Central memory CD8-positive, alpha-beta T cell (primary cell): ENCODE measurements around the gene FSTL4.

Experiments
- ATAC-seq: fragments of 150-1000 bp; cut with Tn5 transposase; replicated peaks from 2 replicates; pipeline ENCODE4 v1.10.0; 2022; ENCODE audit warnings: mild to moderate bottlenecking, moderate FRiP score, moderate number of reproducible peaks; ENCODE audit not compliant: poor library complexity, severe bottlenecking; ENCODE audit errors: extremely low read depth
- DNase-seq, 2 donors: peaks; one replicate each; pipeline ENCODE4 v3.0.0; 2021; ENCODE audit warnings: low spot score in 2 of 2
- H3K27ac Mint-ChIP-seq: one replicate; pipeline ENCODE4 v1.8.0; 2022; ENCODE audit warnings: low read depth, mild to moderate bottlenecking, moderate library complexity, mixed read lengths
- H3K27me3 Mint-ChIP-seq: one replicate; pipeline ENCODE4 v1.8.0; 2022; ENCODE audit warnings: mixed read lengths
- H3K36me3 Mint-ChIP-seq: one replicate; pipeline ENCODE4 v1.8.0; 2022; ENCODE audit warnings: mild to moderate bottlenecking, moderate library complexity, mixed read lengths; ENCODE audit not compliant: insufficient read depth
- H3K4me1 Mint-ChIP-seq: one replicate; pipeline ENCODE4 v1.8.0; 2022; ENCODE audit warnings: mixed read lengths
- H3K4me3 Mint-ChIP-seq: one replicate; pipeline ENCODE4 v1.8.0; 2022; ENCODE audit warnings: mild to moderate bottlenecking, moderate library complexity, mixed read lengths
- H3K9me3 Mint-ChIP-seq: one replicate; pipeline ENCODE4 v1.8.0; 2022; ENCODE audit warnings: mixed read lengths

The FSTL4 gene

GRCh38 chr5:133519191-133519590 is 93.2 kb downstream of the FSTL4 start:
- peaks cover 26% of the 10 kb centered on the region for H3K27me3 Mint-ChIP-seq
- H3K27ac Mint-ChIP-seq = no peak overlapping the region
- ATAC-seq = no peak
- no peaks in the 10 kb centered on the region for H3K9me3 Mint-ChIP-seq
- no peak overlapping the region for H3K4me3 Mint-ChIP-seq
- no peaks in the 10 kb centered on the region for H3K36me3 Mint-ChIP-seq
- no peak for DNase-seq
- no peaks in the 10 kb centered on the region for H3K4me1 Mint-ChIP-seq

DNA sequence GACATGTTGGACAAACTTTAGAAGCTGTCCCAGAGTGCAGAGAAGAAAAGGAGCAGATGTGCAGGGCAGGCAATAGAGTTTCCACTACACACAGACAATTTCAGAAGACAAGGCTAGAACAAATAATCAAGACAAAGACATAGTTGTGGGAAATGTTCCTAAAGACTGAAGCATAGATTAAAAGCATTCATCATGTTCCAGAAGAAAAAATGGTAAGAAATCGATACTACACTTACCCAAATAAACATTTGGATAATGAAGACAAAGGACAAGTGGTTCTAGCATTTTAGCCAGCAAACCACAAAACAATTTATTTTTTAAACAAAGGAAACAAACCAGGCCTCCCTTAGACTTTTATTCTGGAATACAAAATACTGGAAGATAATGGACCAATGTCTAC is 97.9 kb downstream of the FSTL4 start:
- ATAC-seq (no peak), DNase-seq (no peak)
- Mint-ChIP-seq H3K4me1 (no peaks in the 10 kb centered on the region), H3K4me3 (no peak overlapping the region), H3K27ac (no peak overlapping the region), H3K27me3 (peaks cover 41% of the 10 kb centered on the region), H3K9me3 (no peaks in the 10 kb centered on the region), H3K36me3 (no peaks in the 10 kb centered on the region)

DNA sequence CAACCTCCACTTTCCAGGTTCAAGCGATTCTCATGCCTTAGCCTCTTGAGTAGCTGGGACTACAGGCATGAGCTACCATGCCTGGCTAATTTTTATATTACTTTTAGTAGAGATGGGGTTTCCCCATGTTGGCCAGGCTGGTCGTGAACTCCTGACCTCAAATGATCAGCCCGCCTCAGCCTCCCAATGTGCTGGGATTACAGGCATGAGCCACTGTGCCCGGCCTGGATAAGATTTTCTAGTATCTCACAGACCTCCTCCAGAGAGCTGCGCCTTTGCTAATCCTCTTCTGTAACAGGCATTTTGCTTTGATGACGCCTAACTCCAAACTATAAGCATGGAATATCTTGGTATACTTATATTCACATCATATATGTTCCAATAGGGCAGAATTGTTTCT is 99.4 kb downstream of the FSTL4 start:
- Mint-ChIP-seq H3K4me1 (no peaks in the 10 kb centered on the region), H3K27ac (no peak overlapping the region), H3K9me3 (no peaks in the 10 kb centered on the region), H3K27me3 (peaks cover 41% of the 10 kb centered on the region), H3K36me3 (no peaks in the 10 kb centered on the region), H3K4me3 (no peak overlapping the region)
- no peak for ATAC-seq
- no peak for DNase-seq

DNA sequence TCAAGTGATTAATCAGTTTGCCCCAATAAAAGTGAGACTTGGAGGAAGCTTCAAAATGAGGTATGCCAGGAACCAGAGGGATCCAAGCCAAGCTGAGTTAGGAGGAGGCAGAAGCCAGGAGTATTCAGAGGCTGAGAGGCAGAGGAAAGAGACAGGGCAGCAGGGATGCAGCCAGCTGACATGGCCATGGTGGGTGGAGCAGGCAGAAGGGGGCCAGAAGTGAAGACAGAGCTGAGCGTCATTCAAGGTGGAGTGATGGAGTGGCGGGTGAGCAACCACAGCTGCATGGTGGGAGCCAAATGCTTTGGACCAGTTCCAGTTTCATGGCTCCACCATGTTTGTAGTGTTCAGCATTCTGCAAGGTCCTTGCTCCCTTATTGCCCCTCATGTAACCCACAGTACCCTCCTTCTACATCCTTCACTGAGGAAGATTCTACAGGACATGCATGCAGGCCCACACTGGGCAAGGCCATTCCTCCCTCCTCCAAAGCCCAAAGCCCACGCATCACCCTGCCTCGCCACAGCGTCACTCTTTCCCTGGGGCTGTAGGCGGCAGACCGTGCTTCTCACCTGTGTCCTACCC is 100.6 kb downstream of the FSTL4 start:
- H3K4me1 Mint-ChIP-seq = no peaks in the 10 kb centered on the region
- no peak overlapping the region for H3K27ac Mint-ChIP-seq
- H3K36me3 Mint-ChIP-seq = no peaks in the 10 kb centered on the region
- H3K27me3 Mint-ChIP-seq = peaks cover 41% of the 10 kb centered on the region
- no peak overlapping the region for H3K4me3 Mint-ChIP-seq
- DNase-seq (no peak), ATAC-seq (no peak)
- no peaks in the 10 kb centered on the region for H3K9me3 Mint-ChIP-seq

DNA sequence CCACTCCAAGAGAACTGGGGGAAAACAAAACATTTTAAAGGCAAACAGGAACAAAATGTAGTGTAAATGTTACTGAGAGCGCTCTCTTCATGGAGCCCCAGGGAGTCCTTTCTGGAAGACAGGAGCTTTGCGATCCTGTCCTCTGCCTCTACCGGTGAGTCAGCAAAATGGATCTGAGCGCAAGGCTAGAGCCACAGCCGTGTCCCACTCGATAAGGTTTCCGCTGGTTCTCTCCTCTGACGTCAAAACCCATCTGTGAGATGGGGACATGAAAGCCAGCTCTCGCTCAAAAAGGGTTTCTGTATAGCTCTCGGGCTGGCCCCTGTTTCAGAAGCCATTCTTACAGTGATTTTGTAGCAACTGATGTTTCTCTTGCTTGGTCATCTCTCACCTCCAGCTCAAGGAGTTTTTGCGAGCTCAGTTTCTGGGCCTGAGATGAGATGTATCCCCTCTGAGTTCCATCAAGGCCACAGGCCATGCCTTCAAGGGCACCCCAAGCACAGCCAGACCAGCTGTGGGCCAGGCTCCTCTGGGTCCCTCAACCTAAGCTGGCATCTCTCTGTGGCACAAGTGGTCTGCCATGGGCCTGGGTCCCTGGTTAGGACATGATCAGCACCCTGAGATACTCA is 101.6 kb downstream of the FSTL4 start:
- no peaks in the 10 kb centered on the region for H3K36me3 Mint-ChIP-seq
- H3K4me1 Mint-ChIP-seq = no peaks in the 10 kb centered on the region
- H3K4me3 Mint-ChIP-seq = no peak overlapping the region

GRCh38 chr5:133509742-133510079 is 102.6 kb downstream of the FSTL4 start:
- no peak for ATAC-seq
- no peaks in the 10 kb centered on the region for H3K36me3 Mint-ChIP-seq

More for the DNA sequence above, 101.6 kb downstream of the FSTL4 start:
- DNase-seq = no peak
- Mint-ChIP-seq H3K27me3 (peaks cover 46% of the 10 kb centered on the region), H3K9me3 (no peaks in the 10 kb centered on the region), H3K27ac (no peak overlapping the region)
- ATAC-seq = no peak

GRCh38 chr5:133508845-133509741 is 103.2 kb downstream of the FSTL4 start:
- H3K4me3 Mint-ChIP-seq = no peak overlapping the region
- no peaks in the 10 kb centered on the region for H3K4me1 Mint-ChIP-seq
- H3K36me3 Mint-ChIP-seq = no peaks in the 10 kb centered on the region
- no peak overlapping the region for H3K27ac Mint-ChIP-seq
- H3K9me3 Mint-ChIP-seq = no peaks in the 10 kb centered on the region
- DNase-seq = no peak
- no peak for ATAC-seq
- H3K27me3 Mint-ChIP-seq = peaks cover 45% of the 10 kb centered on the region

More at GRCh38 chr5:133509742-133510079, 102.6 kb downstream of the FSTL4 start:
- Mint-ChIP-seq H3K4me3 (no peak overlapping the region), H3K9me3 (no peaks in the 10 kb centered on the region), H3K4me1 (no peaks in the 10 kb centered on the region), H3K27me3 (peaks cover 49% of the 10 kb centered on the region), H3K27ac (no peak overlapping the region)
- DNase-seq = no peak

- H3K9me3 Mint-ChIP-seq = no peaks in the 10 kb centered on the region
- no peaks in the 10 kb centered on the region for H3K4me1 Mint-ChIP-seq
- H3K27ac Mint-ChIP-seq = no peak overlapping the region
- DNase-seq (no peak), ATAC-seq (no peak)
- no peaks in the 10 kb centered on the region for H3K36me3 Mint-ChIP-seq
- no peak overlapping the region for H3K4me3 Mint-ChIP-seq
- peaks cover 45% of the 10 kb centered on the region for H3K27me3 Mint-ChIP-seq
These were observed 104.0 kb downstream of the FSTL4 start for GRCh38 chr5:133508331-133508730.

DNA sequence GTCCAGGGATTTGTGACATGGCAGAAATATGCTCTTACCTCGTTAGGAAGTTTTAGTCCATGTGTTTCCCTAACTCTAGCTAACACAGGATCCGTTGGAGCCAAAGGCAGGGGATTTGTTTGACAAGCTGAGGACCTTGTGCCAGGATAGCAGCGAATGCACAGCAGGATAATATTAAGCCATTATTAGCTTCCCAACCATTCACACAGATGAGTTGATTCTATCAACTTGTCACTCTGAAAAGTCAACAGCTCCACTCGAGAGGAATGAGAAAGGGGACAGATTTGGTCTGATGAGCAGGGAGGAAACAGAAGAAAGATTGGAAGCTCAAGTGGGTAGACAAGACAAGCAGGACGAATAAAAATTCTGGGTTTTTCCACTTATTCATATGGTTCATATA is 106.2 kb downstream of the FSTL4 start:
- DNase-seq (no peak), ATAC-seq (no peak)
- Mint-ChIP-seq H3K27ac (no peak overlapping the region), H3K4me1 (no peaks in the 10 kb centered on the region), H3K4me3 (no peak overlapping the region), H3K9me3 (no peaks in the 10 kb centered on the region), H3K36me3 (no peaks in the 10 kb centered on the region), H3K27me3 (peaks cover 45% of the 10 kb centered on the region)

- no peak for DNase-seq
- H3K36me3 Mint-ChIP-seq = no peaks in the 10 kb centered on the region
- no peak for ATAC-seq
- no peak overlapping the region for H3K4me3 Mint-ChIP-seq
- no peaks in the 10 kb centered on the region for H3K4me1 Mint-ChIP-seq
- H3K9me3 Mint-ChIP-seq = no peaks in the 10 kb centered on the region
- peaks cover 65% of the 10 kb centered on the region for H3K27me3 Mint-ChIP-seq
- H3K27ac Mint-ChIP-seq = no peak overlapping the region
These were observed 108.8 kb downstream of the FSTL4 start for GRCh38 chr5:133503511-133503910.

GRCh38 chr5:133499895-133500294 is 112.4 kb downstream of the FSTL4 start:
- Mint-ChIP-seq H3K27me3 (peaks cover 82% of the 10 kb centered on the region), H3K27ac (no peak overlapping the region), H3K4me1 (no peaks in the 10 kb centered on the region), H3K9me3 (no peaks in the 10 kb centered on the region), H3K36me3 (no peaks in the 10 kb centered on the region), H3K4me3 (no peak overlapping the region)
- ATAC-seq (no peak), DNase-seq (no peak)

- Mint-ChIP-seq H3K4me1 (no peaks in the 10 kb centered on the region), H3K27ac (no peak overlapping the region), H3K9me3 (no peaks in the 10 kb centered on the region), H3K36me3 (no peaks in the 10 kb centered on the region), H3K27me3 (peaks cover 72% of the 10 kb centered on the region), H3K4me3 (no peak overlapping the region)
- ATAC-seq = no peak
- DNase-seq = no peak
These were observed 114.6 kb downstream of the FSTL4 start for GRCh38 chr5:133497608-133498348.
